Measurements from ENCODE around the gene TXN. TPM values are rescaled to one million over a fixed set of nuclear protein-coding genes. Genes with fewer than 3 reads are reported as not detected.

The TXN gene
- 426 and 479 TPM in 2 replicates for total RNA-seq

GRCh38 chr9:110256380-110257096 lies at the start of gene TXN:
TXN (minus strand) TSS chr9:110256507; CDS start chr9:110256435, 72 bp downstream.

GRCh38 chr9:110208031-110208430 lies 48.3 kb downstream of the TXN start, which contains the start of gene C9orf152:
C9orf152 (minus strand) TSS chr9:110208159; CDS start chr9:110207579, 580 bp downstream.

Other genes starting within 250 kb of the TXN start
- not detected in 2 replicates for gene C9orf152, start 48.3 kb downstream of the TXN start, total RNA-seq
- not detected in 2 replicates for gene TXNDC8, start 81.4 kb upstream of the TXN start, total RNA-seq

Measured in bronchial smooth muscle cell (primary cell).